ENCODE measurements around the gene SHISA9. TPM values are rescaled to one million over a fixed set of nuclear protein-coding genes. Genes with fewer than 3 reads are reported as not detected.
A peak's percentile ranks its signal among the peaks of the same experiment; 100 is the strongest.

Gene SHISA9
- total RNA-seq, 2 experiments from 2014 or later = not detected

DNA sequence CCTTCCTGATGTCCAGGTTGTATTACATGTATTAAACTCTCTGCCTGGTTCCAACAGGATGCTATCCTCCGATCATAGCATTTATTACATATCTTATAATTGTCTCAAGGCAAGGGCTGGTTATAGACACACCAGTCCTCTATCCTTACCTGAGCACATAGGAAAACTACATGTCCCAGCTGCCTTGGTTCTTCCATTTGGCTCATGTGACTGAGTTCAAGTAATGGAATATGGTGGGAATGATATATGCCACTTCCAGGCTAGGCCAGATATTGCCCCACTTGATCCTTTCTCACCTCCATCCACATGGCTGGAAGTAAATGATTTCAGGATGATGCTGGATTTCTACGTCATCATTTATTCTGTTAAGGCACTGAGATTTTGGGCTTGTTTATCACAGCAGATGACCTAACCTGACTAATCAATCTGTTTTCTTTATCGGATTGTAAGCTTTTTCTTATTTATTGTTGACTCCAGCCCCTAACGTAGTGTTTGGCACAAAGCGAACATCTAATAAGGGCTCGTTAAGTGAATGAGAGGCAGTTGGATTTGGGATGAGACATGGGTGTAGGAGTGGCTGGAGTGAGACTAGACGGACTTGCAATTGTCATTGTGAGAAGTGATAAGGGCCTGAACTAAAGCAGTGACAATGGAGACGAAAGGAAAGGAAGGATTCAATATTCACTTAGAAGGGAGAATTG lies 8.2 kb upstream of the SHISA9 start:
- ChIA-PET CTCF (ENCODE audit: unreplicated experiment) (no interaction called here), POLR2A (no interaction called here)
- no TSS peak for BruUV-seq (replicated peaks)
- no peak overlapping the region for H3K4me2 ChIP-seq (ENCODE audit: low read length)
- H3K9me2 ChIP-seq (ENCODE audit: insufficient read depth, low read length) = no peaks in the 10 kb centered on the region
- intact Hi-C loops (cut with micrococcal nuclease; ENCODE audit: unreplicated experiment) = no loop called here
- no peak overlapping the region for H3K27ac ChIP-seq (ENCODE audit: low read depth, low read length, poor library complexity, severe bottlenecking)
- DNase-seq (ENCODE audit: low spot score) = no peak
- H3K9me3 ChIP-seq (ENCODE audit: low read length) = no peaks in the 10 kb centered on the region
- TF ChIP-seq EZH2phosphoT487 (IDR thresholded peaks at IDR 0.05; ENCODE audit: borderline replicate concordance, low read depth, low read length) = no peak
- TF ChIP-seq, protein P1, sequence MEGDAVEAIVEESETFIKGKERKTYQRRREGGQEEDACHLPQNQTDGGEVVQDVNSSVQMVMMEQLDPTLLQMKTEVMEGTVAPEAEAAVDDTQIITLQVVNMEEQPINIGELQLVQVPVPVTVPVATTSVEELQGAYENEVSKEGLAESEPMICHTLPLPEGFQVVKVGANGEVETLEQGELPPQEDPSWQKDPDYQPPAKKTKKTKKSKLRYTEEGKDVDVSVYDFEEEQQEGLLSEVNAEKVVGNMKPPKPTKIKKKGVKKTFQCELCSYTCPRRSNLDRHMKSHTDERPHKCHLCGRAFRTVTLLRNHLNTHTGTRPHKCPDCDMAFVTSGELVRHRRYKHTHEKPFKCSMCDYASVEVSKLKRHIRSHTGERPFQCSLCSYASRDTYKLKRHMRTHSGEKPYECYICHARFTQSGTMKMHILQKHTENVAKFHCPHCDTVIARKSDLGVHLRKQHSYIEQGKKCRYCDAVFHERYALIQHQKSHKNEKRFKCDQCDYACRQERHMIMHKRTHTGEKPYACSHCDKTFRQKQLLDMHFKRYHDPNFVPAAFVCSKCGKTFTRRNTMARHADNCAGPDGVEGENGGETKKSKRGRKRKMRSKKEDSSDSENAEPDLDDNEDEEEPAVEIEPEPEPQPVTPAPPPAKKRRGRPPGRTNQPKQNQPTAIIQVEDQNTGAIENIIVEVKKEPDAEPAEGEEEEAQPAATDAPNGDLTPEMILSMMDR (conservative IDR thresholded peaks at IDR 0.05; ENCODE audit: low read length) = no peak
- H3K79me2 ChIP-seq (ENCODE audit: insufficient read depth, low read depth, low read length) = no peaks in the 10 kb centered on the region
- no peak overlapping the region for H3K4me3 ChIP-seq (ENCODE audit: low read depth, low read length, poor library complexity, severe bottlenecking)
- no peaks in the 10 kb centered on the region for H3K4me1 ChIP-seq (ENCODE audit: insufficient read depth, low read length, poor library complexity, severe bottlenecking)
- no peaks in the 10 kb centered on the region for H3K36me3 ChIP-seq (ENCODE audit: insufficient read depth, low read length)
- H2AFZ ChIP-seq (ENCODE audit: low read length) = no peak overlapping the region
- no peaks in the 10 kb centered on the region for H4K20me1 ChIP-seq (ENCODE audit: insufficient read depth, low read length)

DNA sequence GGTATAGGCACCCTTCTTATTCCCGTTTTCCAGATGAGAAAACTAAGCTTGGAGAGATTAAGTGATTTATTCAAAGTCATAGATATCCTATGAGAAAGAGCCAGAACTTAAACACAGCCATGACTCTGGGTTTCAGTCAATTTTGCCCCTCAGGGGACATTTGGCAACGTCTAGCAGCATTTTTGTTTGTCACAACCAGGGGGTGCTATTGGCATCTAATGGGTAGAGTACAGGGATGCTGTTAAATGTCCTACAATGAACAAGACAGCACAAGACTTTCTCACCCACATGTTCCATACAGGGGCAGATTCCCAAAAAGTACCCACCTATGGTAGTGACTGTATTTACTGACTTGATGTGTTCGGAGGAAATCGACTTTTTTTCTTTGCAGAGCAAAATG lies 4.8 kb upstream of the SHISA9 start:
- CTCF ChIA-PET (ENCODE audit: unreplicated experiment) = no interaction called here
- intact Hi-C loops (cut with micrococcal nuclease; ENCODE audit: unreplicated experiment) = loop anchor here (2.0 kb wide), 2 partner anchors 494 to 560 kb away; no protein-coding TSS in a partner anchor

More for the DNA sequence above, 4.8 kb upstream of the SHISA9 start:
- Histone ChIP-seq H3K27ac (ENCODE audit: low read depth, low read length, poor library complexity, severe bottlenecking) (no peak overlapping the region), H3K4me3 (ENCODE audit: low read depth, low read length, poor library complexity, severe bottlenecking) (no peak overlapping the region), H3K4me2 (ENCODE audit: low read length) (no peak overlapping the region), H3K4me1 (ENCODE audit: insufficient read depth, low read length, poor library complexity, severe bottlenecking) (no peaks in the 10 kb centered on the region), H3K9me3 (ENCODE audit: low read length) (no peaks in the 10 kb centered on the region), H3K79me2 (ENCODE audit: insufficient read depth, low read depth, low read length) (no peaks in the 10 kb centered on the region), H3K9me2 (ENCODE audit: insufficient read depth, low read length) (no peaks in the 10 kb centered on the region), H3K36me3 (ENCODE audit: insufficient read depth, low read length) (no peaks in the 10 kb centered on the region), H2AFZ (ENCODE audit: low read length) (no peak overlapping the region), H4K20me1 (ENCODE audit: insufficient read depth, low read length) (no peaks in the 10 kb centered on the region)
- POLR2A ChIA-PET = interaction anchor here (1.1 kb wide), 1 partner anchor 24 kb away, joined by 3 read pairs; no protein-coding TSS in a partner anchor
- peak; percentile 69 for DNase-seq (ENCODE audit: low spot score)
- TF ChIP-seq EZH2phosphoT487 (IDR thresholded peaks at IDR 0.05; ENCODE audit: borderline replicate concordance, low read depth, low read length) = no peak
- TF ChIP-seq, protein P1 (conservative IDR thresholded peaks at IDR 0.05; ENCODE audit: low read length) = peak; percentile 89
- BruUV-seq (replicated peaks) = no TSS peak
